ENCODE results near the gene ZNF646.

The ZNF646 gene

DNA sequence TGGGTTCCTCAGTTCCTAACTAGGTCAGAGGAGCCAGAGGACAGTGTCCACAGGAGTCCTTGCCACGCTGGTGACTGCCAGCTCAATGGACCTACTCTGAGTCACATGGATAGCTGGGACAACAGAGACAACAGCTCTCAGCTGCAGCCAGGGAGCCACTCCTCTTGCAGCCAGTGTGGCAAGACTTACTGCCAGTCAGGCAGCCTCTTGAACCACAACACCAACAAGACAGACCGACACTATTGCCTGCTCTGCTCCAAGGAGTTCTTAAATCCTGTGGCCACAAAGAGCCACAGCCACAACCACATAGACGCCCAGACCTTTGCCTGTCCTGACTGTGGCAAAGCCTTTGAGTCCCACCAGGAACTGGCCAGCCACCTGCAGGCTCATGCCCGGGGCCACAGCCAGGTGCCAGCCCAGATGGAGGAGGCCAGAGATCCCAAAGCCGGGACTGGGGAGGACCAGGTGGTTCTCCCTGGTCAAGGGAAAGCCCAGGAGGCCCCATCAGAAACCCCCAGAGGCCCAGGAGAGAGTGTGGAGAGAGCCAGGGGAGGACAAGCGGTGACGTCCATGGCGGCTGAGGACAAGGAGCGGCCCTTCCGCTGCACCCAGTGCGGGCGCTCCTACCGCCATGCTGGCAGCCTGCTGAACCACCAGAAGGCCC lies 6.7 kb downstream of the ZNF646 start:
- H3K9ac ChIP-seq (ENCODE audit: low read depth, low read length): no peak overlapping the region
- no peak overlapping the region for H3K4me2 ChIP-seq (ENCODE audit: low read length)
- H3K9me3 ChIP-seq (replicated peaks; ENCODE audit: low read length): no peaks in the 10 kb centered on the region
- no peak overlapping the region for H3K4me3 ChIP-seq (ENCODE audit: low read length)
- H3K36me3 ChIP-seq (ENCODE audit: insufficient read depth, low read length): peaks cover 65% of the 10 kb centered on the region
- H3K4me1 ChIP-seq (ENCODE audit: control insufficient read depth, insufficient read depth, low read length): peaks cover 13% of the 10 kb centered on the region
- H3K27me3 ChIP-seq (ENCODE audit: control insufficient read depth, insufficient read depth, low read length): no peaks in the 10 kb centered on the region

DNA sequence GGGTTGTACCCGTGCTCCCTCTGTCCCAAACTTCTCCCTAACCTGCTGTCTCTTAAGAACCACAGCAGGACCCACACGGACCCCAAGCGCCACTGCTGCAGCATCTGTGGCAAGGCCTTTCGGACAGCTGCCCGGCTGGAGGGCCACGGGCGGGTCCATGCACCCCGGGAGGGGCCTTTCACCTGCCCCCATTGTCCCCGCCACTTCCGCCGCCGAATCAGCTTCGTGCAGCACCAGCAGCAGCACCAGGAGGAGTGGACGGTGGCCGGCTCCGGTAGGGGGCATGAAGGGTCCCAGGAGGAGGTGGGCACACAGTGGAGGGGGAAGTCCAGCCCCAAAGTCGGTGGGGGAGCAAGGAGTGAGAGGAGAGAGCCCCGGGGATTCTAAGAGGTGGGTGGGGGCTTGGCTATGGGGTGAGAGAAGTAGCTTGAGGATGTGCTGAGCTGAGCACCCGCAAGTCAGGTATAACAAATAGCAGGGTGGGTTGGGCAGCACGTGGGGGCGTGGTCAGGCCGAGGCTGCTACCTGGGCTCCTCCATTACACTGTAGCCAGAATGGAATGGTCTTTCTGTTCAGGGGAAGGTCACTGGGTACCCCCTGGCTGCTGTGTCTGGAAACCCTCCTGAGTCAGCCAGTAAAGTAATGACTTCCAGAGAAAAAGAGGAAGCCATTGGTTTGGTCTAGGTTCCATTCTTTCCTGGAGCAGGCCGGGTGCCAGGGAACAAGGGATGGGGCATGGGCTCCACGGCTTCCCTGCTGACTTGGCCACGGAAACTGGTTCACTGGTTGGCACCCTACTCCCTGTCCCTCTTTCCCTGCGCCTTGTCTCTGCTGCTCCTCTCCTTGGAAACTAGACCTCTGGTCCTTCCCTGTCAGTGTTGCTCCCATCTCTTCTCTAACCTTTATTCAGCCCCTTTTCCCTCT lies 7.5 kb downstream of the ZNF646 start:
- Histone ChIP-seq H3K9ac (ENCODE audit: low read depth, low read length) (no peak overlapping the region), H3K4me2 (ENCODE audit: low read length) (no peak overlapping the region), H3K4me3 (ENCODE audit: low read length) (no peak overlapping the region), H3K36me3 (ENCODE audit: insufficient read depth, low read length) (peaks cover 62% of the 10 kb centered on the region), H3K27me3 (ENCODE audit: control insufficient read depth, insufficient read depth, low read length) (no peaks in the 10 kb centered on the region), H3K9me3 (replicated peaks; ENCODE audit: low read length) (no peaks in the 10 kb centered on the region), H3K4me1 (ENCODE audit: control insufficient read depth, insufficient read depth, low read length) (peaks cover 17% of the 10 kb centered on the region)

- no peak overlapping the region for H3K4me2 ChIP-seq (ENCODE audit: low read length)
- peaks cover 17% of the 10 kb centered on the region for H3K4me1 ChIP-seq (ENCODE audit: control insufficient read depth, insufficient read depth, low read length)
- H3K9ac ChIP-seq (ENCODE audit: low read depth, low read length): no peak overlapping the region
- no peaks in the 10 kb centered on the region for H3K27me3 ChIP-seq (ENCODE audit: control insufficient read depth, insufficient read depth, low read length)
- H3K36me3 ChIP-seq (ENCODE audit: insufficient read depth, low read length): peaks cover 60% of the 10 kb centered on the region
- no peak overlapping the region for H3K4me3 ChIP-seq (ENCODE audit: low read length)
- H3K9me3 ChIP-seq (replicated peaks; ENCODE audit: low read length): no peaks in the 10 kb centered on the region
Measured at GRCh38 chr16:31082368-31083045, 8.3 kb downstream of the ZNF646 start.

DNA sequence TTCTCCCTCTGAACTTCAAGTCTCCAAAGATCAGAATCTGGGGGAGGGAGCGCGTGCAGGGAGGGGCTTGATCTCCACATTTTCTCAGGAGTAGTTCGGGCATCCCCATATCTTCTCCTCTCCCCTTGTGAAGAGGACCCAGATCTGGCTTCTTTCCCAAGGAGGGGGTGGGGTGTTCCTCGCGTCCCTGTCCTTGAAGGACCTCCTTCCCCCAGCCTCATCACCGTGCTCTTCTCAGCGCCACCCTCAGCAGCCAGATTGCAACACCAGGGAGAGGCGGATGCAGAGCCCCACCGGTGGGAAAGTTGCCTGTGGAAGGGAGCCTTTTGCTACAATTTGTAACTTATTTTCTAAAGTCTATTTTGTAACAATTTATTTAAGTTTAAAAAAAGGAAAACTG lies 8.9 kb downstream of the ZNF646 start:
- peaks cover 58% of the 10 kb centered on the region for H3K36me3 ChIP-seq (ENCODE audit: insufficient read depth, low read length)
- H3K27me3 ChIP-seq (ENCODE audit: control insufficient read depth, insufficient read depth, low read length): no peaks in the 10 kb centered on the region
- peaks cover 17% of the 10 kb centered on the region for H3K4me1 ChIP-seq (ENCODE audit: control insufficient read depth, insufficient read depth, low read length)
- no peaks in the 10 kb centered on the region for H3K9me3 ChIP-seq (replicated peaks; ENCODE audit: low read length)
- no peak overlapping the region for H3K4me3 ChIP-seq (ENCODE audit: low read length)
- H3K4me2 ChIP-seq (ENCODE audit: low read length): no peak overlapping the region
- no peak overlapping the region for H3K9ac ChIP-seq (ENCODE audit: low read depth, low read length)

- H3K4me1 ChIP-seq (ENCODE audit: control insufficient read depth, insufficient read depth, low read length): peaks cover 17% of the 10 kb centered on the region
- no peak overlapping the region for H3K4me2 ChIP-seq (ENCODE audit: low read length)
- H3K27me3 ChIP-seq (ENCODE audit: control insufficient read depth, insufficient read depth, low read length): no peaks in the 10 kb centered on the region
- peaks cover 56% of the 10 kb centered on the region for H3K36me3 ChIP-seq (ENCODE audit: insufficient read depth, low read length)
- H3K4me3 ChIP-seq (ENCODE audit: low read length): no peak overlapping the region
- H3K9me3 ChIP-seq (replicated peaks; ENCODE audit: low read length): no peaks in the 10 kb centered on the region
- H3K9ac ChIP-seq (ENCODE audit: low read depth, low read length): no peak overlapping the region
Measured at GRCh38 chr16:31083556-31083955, 9.3 kb downstream of the ZNF646 start.

- peaks cover 56% of the 10 kb centered on the region for H3K36me3 ChIP-seq (ENCODE audit: insufficient read depth, low read length)
- H3K27me3 ChIP-seq (ENCODE audit: control insufficient read depth, insufficient read depth, low read length): no peaks in the 10 kb centered on the region
- no peak overlapping the region for H3K9ac ChIP-seq (ENCODE audit: low read depth, low read length)
- no peaks in the 10 kb centered on the region for H3K9me3 ChIP-seq (replicated peaks; ENCODE audit: low read length)
- H3K4me3 ChIP-seq (ENCODE audit: low read length): no peak overlapping the region
- no peak overlapping the region for H3K4me2 ChIP-seq (ENCODE audit: low read length)
- peaks cover 17% of the 10 kb centered on the region for H3K4me1 ChIP-seq (ENCODE audit: control insufficient read depth, insufficient read depth, low read length)
Measured at GRCh38 chr16:31083981-31084380, 9.8 kb downstream of the ZNF646 start.

GRCh38 chr16:31084584-31085302 lies 10.5 kb downstream of the ZNF646 start:
- no peak overlapping the region for H3K9ac ChIP-seq (ENCODE audit: low read depth, low read length)
- no peak overlapping the region for H3K4me2 ChIP-seq (ENCODE audit: low read length)
- no peaks in the 10 kb centered on the region for H3K27me3 ChIP-seq (ENCODE audit: control insufficient read depth, insufficient read depth, low read length)
- peaks cover 17% of the 10 kb centered on the region for H3K4me1 ChIP-seq (ENCODE audit: control insufficient read depth, insufficient read depth, low read length)
- no peak overlapping the region for H3K4me3 ChIP-seq (ENCODE audit: low read length)
- H3K9me3 ChIP-seq (replicated peaks; ENCODE audit: low read length): no peaks in the 10 kb centered on the region
- H3K36me3 ChIP-seq (ENCODE audit: insufficient read depth, low read length): peaks cover 56% of the 10 kb centered on the region

GRCh38 chr16:31085411-31085810 lies 11.2 kb downstream of the ZNF646 start:
- Histone ChIP-seq H3K9ac (ENCODE audit: low read depth, low read length) (no peak overlapping the region), H3K36me3 (ENCODE audit: insufficient read depth, low read length) (peaks cover 53% of the 10 kb centered on the region), H3K4me3 (ENCODE audit: low read length) (no peak overlapping the region), H3K27me3 (ENCODE audit: control insufficient read depth, insufficient read depth, low read length) (no peaks in the 10 kb centered on the region), H3K9me3 (replicated peaks; ENCODE audit: low read length) (no peaks in the 10 kb centered on the region), H3K4me1 (ENCODE audit: control insufficient read depth, insufficient read depth, low read length) (peaks cover 17% of the 10 kb centered on the region), H3K4me2 (ENCODE audit: low read length) (peak overlapping the region; percentile 17)

DNA sequence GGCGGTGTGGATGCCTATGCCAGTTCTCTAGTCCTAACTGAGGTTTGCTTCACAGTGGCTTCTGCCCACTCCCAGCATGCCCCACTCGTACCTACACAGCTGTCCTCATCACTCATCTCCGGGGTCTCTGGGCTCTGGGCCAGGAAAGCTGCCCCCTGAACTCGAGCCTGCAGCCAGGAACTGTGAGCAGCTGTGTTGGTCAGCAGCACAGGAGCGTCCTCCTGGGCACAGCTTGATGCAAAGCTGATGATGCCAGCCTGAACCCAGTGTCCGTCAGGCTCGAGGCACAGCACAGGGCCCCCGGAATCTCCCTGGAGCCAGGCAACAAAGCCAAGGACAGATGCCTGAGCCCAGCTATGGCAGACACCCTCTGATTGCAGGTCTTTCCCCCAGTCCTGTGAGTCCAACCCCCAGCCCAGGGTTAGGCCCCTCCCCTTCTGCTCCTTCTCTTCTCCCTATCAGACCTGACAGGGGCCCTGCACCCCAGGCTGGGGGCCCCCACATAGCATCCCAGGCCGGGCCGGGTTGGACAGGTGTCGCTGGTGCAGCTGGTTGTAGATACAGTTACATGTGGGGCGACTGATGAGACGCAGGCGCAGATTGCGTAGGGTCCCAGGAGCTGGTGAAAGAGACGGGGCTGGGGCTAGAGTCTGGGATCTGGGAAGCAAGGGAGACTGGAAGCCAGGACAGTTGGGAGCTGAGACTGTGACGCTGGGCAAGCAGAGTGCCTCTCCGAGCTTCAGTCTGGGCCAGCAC lies 11.8 kb downstream of the ZNF646 start:
- Histone ChIP-seq H3K4me1 (ENCODE audit: control insufficient read depth, insufficient read depth, low read length) (peaks cover 22% of the 10 kb centered on the region), H3K36me3 (ENCODE audit: insufficient read depth, low read length) (peaks cover 53% of the 10 kb centered on the region), H3K9me3 (replicated peaks; ENCODE audit: low read length) (no peaks in the 10 kb centered on the region), H3K27me3 (ENCODE audit: control insufficient read depth, insufficient read depth, low read length) (no peaks in the 10 kb centered on the region), H3K9ac (ENCODE audit: low read depth, low read length) (no peak overlapping the region), H3K4me2 (ENCODE audit: low read length) (peak overlapping the region; percentile 17), H3K4me3 (ENCODE audit: low read length) (no peak overlapping the region)

DNA sequence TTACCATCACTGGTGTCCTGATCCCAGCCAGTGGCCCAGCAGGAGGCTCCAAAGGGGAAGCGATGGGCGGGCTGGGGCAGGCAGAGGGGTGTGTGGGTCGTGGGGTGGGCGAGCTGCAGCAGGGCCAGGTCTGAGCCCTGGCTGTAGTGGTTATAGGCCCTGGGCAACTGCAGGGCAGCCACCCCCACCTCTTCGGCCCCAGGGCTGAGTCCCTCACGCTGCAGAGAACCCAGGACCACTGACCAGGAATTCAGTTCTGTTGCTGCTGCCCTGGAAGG lies 12.3 kb downstream of the ZNF646 start:
- Histone ChIP-seq H3K4me3 (ENCODE audit: low read length) (no peak overlapping the region), H3K9me3 (replicated peaks; ENCODE audit: low read length) (no peaks in the 10 kb centered on the region), H3K27me3 (ENCODE audit: control insufficient read depth, insufficient read depth, low read length) (no peaks in the 10 kb centered on the region), H3K4me1 (ENCODE audit: control insufficient read depth, insufficient read depth, low read length) (peaks cover 22% of the 10 kb centered on the region), H3K36me3 (ENCODE audit: insufficient read depth, low read length) (peaks cover 52% of the 10 kb centered on the region), H3K9ac (ENCODE audit: low read depth, low read length) (no peak overlapping the region), H3K4me2 (ENCODE audit: low read length) (no peak overlapping the region)
